Posterior vena cava (tissue), 2 donors: ENCODE measurements around the gene LPAR6. TPM values are rescaled to one million over a fixed set of nuclear protein-coding genes. Genes with fewer than 3 reads are reported as not detected.
"Not testable (repeated sequence)": the region's sequence is repeated elsewhere in the genome, so short reads cannot be mapped to it uniquely, and the experiment has no call there.

Source experiments
- DNase-seq: peaks from one replicate; pipeline ENCODE4 v3.0.0-alpha.2; 2020; ENCODE audit warnings: low spot score
- intact Hi-C, 2 donors: fragments of 100-400 bp; cut with DNase I; formaldehyde crosslinking; loops; one replicate each; pipeline versions ENCODE4 v1.14.1 to v1.14.2; 2022 to 2023
- long read RNA-seq, 2 donors: library from polyadenylated mRNA; unstranded; transcript quantifications; one replicate each; pipeline ENCODE4 v2.0.0, GENCODE V29; 2020 to 2021
- total RNA-seq, 2 donors: library from RNA; stranded (reverse); fragmentation: NEBNext Ultra II Directional; extraction: Animal tissue kit (Norgen Biotek cat#: 25700); gene quantifications; one replicate each; pipeline ENCODE4 v1.2.1, GENCODE V29; 2021
- donor health status: DM: yes; HTN: yes; CAD: no.
- donor health status: DM: yes; HTN: yes; CAD: no.

Gene LPAR6
- total RNA-seq, result 10 to 100 TPM; 30.9 to 40.1 TPM
- long read RNA-seq, donor 1, partial matches to known transcripts, result 26 of 28 reads
- long read RNA-seq, donor 1, other reads (novel, unspliced or antisense), result 2 of 28 reads
- long read RNA-seq, donor 2, partial matches to known transcripts, result 30 of 33 reads
- long read RNA-seq, donor 2, other reads (novel, unspliced or antisense), result 0 of 33 reads

GRCh38 chr13:48412881-48413351 lies at the start of gene LPAR6:
Gene LPAR6 (minus strand): TSS chr13:48413113. CDS start chr13:48412423, 690 bp downstream.
- no peak for DNase-seq
- intact Hi-C loops, result no loop called here

DNA sequence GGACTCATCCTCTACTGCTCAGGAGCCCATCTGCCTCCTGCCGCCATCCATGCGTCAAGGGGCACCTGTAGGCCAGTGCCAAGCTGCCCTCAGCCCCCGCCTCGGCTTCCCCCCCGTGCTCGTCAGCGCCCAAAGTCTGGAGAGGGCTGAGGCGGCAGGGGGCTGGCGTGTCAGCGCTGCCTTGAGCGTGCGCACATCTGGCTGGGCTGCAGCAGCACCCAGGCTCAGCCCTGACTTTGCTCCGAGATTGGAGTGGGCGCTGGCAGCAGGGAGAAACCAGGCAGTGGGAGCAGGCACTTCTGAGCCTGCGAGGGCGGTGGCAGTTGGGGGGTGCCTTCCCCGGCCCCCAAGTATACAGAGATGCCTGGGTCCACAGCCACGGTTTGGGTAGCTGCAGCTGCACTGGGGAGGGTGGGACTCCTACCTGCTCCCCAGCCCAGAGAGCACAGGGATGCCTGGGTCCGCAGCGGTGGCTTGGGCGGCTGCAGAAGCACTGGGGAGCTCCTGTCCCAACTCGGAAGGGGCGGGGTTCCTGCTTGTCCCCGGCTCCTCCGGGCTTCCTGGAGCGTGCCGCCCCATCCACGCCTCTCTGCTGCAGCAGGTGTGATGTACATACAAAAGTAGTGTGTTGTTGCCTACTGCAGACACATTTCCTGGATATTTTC lies 44.8 kb upstream of the LPAR6 start:
- no peak for DNase-seq
- intact Hi-C loops, result loop anchor here in 1 of 2 donors (2.0 kb wide), 1 partner anchor 49 kb away; no protein-coding TSS in a partner anchor

GRCh38 chr13:48456546-48456945 lies 43.6 kb upstream of the LPAR6 start:
- intact Hi-C loops, result loop anchor here in 1 of 2 donors (1.0 to 2.0 kb wide), 2 partner anchors 32 to 50 kb away; no protein-coding TSS in a partner anchor
- peak; percentile 78 for DNase-seq

DNA sequence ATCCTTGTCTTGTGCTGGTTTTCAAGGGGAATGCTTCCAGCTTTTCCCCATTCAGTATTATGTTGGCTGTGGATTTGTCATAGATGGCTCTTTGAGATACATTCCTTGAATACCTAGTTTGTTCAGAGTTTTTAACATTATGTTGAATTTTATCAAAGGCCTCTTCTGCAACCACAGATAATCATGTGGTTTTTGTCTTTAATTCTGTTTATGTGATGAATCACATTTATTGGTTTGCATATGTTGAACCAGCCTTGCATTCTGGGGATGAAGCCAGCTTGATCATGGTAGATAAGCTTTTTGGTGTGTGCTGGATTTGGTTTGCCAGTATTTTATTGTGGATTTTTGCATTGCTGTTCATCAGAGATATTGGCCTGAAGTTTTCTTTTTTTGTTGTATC lies 38.3 kb upstream of the LPAR6 start:
- intact Hi-C loops, result loop anchor here in 1 of 2 donors (2.0 kb wide), 1 partner anchor 42 kb away; no protein-coding TSS in a partner anchor
- DNase-seq, result not testable (repeated sequence)

DNA sequence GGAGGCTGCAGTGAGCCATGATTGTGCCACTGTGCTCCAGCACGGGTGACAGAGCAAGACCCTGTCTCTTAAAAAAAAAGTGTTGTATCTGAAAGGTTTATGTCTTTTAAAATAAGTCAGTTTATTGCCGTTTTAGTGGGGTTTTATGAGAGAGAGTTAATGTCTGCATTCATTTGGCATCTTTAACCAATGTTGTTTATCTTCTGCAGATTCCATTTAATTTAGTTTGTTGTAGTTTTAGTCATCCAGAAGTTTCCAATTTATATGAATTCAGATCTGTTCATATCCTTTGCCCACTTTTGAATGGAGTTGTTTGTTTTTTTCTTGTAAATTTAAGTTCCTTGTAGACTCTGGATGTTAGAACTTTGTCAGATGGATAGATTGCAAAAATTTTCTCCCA lies 36.7 kb upstream of the LPAR6 start:
- intact Hi-C loops, result loop anchor here in 1 of 2 donors (2.0 kb wide), 1 partner anchor 43 kb away; no protein-coding TSS in a partner anchor
- no peak for DNase-seq

DNA sequence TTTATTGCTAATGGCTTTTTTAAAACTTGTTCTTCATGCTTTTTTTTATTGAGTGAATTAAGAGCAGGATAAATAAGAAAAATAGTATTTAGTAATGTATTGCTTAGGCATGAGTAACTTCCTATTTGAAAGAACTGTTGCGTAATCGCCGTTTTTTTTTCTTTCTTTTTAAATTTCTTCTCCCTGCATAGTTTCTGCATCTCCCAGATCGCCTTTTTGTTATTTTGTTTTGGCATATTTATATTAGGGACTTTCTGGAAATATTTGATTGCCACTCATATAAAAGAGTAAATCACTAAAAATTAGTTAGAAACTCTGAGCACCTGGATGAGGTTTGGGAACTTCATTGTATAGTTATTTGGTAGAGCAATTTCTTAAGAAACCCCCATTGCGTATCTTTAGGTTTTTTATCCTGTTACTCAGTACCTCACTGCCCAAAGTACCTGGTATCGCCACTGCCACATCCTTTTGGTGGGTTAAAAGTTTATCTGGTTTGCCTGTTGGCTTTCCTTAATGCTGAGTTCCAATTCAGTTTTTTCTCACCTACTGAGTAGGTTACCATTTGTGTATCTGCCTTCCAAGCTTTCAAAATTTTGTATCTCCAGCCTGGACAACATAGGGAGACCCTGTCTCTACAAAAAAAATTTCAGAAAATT lies 36.2 kb upstream of the LPAR6 start:
- intact Hi-C loops, result no loop called here
- DNase-seq, result no peak

DNA sequence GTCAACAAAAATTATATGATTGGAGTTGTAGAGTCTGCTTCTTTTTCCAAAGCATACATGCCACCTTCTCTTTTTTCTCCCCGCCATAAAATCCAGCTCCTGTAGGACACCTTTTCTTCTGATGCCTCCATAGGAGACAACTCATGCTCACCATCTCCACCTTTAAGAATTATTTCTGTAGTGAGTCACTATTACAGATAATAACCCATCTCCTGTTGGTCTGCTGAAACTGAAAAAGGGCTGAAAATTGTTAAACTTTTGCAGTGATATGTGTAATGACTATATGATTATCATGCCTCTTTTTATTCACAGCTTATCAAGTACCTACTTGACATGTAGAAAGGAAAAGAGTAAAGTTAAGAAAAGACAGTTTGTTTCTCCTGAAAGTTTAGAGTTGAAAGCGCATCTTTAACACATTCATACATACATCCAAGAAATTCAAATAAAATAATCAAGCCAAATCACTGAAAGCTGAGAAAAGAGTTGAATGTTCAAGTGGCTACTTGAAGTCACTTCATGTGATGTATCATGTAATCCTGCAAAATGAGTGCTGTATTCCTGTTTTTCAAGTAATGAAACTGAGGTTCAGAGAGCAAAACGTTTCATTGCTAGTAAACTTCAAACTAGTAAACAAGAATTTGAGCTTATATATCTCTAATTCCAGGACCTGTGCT lies 35.5 kb upstream of the LPAR6 start:
- DNase-seq, result no peak
- intact Hi-C loops, result no loop called here

GRCh38 chr13:48446464-48446863 lies 33.6 kb upstream of the LPAR6 start:
- no peak for DNase-seq
- intact Hi-C loops, result no loop called here

DNA sequence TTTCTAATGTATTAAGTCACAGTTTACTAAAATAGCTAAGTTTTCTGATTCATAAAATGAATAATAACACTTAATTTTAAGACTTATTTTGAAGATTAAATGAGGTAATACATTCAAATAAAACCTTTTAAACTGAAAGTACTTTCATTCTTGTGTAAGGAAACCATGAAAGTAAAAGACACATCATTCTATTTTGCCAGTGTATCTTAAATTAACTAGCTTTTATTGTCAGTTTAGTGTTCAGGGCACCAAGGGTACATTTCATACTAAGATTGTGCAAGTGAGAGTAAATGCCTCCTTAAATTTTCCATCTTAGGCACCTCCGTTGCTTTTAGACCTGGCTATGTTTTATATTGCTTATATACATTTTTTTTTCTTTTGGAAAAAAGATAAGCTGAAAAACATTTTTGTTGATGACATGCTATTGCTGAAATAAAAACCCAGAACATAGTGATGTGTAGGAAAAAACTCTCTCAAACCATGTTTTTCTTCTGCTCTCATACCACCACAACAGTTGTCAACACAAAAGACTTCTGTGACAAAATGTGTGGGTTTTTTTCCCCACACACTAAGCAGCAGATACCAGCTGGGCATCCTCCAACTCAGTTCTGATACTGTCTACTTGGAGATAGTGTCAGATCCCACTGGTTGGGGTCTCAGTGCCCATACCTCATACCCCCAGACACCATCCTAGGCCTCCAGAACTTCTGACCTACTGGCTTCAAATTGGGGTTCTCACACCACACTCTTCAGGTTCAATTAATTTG lies 30.7 kb upstream of the LPAR6 start:
- DNase-seq, result no peak
- intact Hi-C loops, result no loop called here

DNA sequence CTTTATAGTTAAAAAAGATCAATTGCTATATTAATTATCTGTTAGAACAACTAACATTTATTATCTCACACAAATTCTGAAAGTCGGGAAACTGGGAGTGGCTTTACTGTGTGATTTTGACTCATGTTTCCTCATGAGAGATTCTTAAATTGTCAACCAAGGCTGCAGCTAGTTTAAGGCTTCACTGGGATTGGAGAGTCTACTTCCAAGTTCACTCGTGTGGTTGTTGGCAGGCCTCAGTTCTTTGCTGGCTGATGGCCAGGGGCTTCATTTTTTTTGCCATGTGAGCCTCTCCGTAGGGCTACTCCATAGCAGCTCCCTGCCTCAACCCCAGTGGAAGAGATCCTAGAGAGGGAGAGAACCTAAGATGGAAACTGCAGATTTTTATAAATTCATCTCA lies 24.5 kb upstream of the LPAR6 start:
- peak; percentile 86 for DNase-seq
- intact Hi-C loops, result no loop called here

DNA sequence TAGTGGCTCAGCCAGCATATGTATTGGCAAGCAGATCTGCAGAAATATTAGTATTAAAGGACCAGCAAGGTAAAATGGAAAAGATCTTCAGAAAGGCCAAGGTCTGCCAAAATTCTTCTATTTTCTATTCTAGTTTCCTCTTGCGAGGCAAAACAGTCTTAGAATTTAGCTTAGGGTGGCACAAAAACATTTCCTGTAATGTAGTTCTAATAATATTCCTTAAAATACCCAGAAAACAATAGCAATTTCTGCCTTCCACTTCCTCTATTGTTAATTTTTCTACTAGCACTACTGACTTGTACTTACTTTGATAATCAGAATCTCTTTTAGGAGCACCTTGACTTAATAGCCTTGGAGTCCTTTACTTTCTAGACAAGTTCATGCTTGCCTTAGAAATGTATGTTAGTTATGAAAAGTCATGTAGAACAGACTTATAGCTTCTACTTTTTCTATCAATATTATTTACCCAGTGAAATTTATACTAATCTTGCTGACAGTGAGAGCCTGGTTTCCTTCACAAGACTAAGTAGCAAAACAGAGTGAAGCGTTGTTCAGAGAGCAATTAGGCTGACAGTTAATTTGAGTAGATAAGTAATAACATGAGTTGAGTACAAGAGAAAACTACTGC lies 23.9 kb upstream of the LPAR6 start:
- intact Hi-C loops, result no loop called here

DNA sequence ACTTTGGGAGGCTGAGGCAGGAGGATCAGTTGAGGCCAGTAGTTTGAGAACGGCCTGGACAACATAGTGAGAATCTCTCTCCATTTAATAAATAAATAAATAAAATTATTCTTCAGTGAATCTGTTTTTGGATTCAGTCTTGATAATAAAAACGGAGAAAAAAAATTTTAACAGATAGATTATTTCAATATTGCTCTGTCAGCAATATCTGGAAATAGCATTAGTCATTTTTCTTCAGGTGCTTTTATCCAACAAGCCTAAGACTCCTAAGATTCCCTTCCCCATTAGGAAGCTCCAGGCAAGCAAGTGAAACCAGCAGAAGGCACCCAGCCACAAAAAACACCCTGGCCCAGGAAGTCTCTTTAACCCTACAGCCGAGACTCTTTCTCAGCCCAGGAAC lies 21.3 kb upstream of the LPAR6 start:
- intact Hi-C loops, result no loop called here
- DNase-seq, result no peak

More for the DNA sequence above, 23.9 kb upstream of the LPAR6 start:
- DNase-seq, result no peak

GRCh38 chr13:48431987-48432615 lies 19.2 kb upstream of the LPAR6 start:
- intact Hi-C loops, result no loop called here
- DNase-seq, result no peak

DNA sequence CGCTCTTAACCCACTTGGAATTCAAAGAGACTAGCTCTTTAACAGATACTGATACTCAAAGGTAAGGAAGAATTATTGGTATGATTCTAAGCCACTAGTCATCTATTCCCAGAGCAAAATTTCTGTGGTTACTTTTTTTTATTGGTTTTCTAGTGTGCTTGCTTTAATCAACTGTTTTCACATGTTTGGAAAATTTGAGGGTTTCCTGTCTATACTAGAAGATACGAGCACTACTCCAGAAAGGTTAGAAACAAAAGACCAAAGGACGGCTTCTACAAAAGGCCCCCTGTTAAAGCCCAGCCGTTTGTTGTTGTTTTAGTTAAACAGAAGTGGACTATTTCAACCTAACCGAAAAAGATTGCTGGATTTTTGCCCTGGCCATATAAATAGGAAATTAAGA lies 18.5 kb upstream of the LPAR6 start:
- no peak for DNase-seq
- intact Hi-C loops, result no loop called here

DNA sequence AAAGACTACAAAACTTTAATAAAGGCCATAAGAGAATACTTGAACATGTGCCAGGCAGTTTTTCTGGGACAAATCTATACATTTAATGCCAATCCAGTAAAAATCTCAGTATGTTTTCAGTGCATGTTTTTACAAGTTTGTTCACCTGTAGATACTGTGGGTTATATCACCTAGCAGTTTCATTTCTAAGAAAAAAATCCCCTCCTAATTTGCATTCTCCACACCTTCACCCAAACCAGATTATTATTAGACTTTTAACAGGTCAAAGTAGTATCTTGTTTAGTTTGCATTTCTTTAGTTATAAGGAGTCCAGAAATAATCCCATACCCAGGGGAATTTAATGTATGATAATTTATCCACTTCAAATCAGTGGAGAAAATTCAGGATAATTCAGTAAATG lies 17.0 kb upstream of the LPAR6 start:
- no peak for DNase-seq
- intact Hi-C loops, result no loop called here

GRCh38 chr13:48429036-48429435 lies 16.1 kb upstream of the LPAR6 start:
- intact Hi-C loops, result no loop called here
- no peak for DNase-seq

DNA sequence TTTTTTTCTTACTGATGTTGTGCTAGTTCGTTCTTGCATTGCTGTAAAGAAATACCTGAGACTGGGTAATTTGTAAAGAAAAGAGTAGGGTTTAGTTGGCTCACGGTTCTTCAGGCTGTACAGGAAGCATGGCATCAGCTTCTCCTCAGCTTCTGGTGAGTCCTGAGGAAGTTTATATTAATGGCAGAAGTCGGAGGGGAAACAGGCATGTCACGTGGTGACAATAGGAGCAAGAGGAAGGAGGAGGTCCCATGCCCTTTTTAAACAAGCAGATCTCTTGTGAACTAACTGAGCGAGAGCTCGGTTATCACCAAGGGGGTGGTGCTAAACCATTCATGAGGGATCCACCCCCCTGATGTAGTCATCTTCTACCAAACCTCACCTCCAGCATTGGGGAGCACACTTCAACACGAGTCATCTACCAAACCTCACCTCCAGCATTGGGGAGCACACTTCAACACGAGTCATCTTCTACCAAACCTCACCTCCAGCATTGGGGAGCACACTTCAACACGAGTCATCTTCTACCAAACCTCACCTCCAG lies 13.9 kb upstream of the LPAR6 start:
- DNase-seq, intact Hi-C loops: not testable (repeated sequence)

- DNase-seq, result no peak
- intact Hi-C loops, result no loop called here
These were observed 13.1 kb upstream of the LPAR6 start for GRCh38 chr13:48426052-48426451.
